ENCODE data around the gene KCNK4. TPM values are rescaled to one million over a fixed set of nuclear protein-coding genes. Genes with fewer than 3 reads are reported as not detected.

Gene KCNK4
- total and polyA plus RNA-seq, 2 of the 13 experiments (the other 11 are each of a cell fraction or from before 2014, with no cell fraction given) = not detected

- TF ChIP-seq KDM3A (CRISPR knock-in tag; IDR thresholded peaks at IDR 0.05; ENCODE audit: low read depth) (no peak), ATM (IDR thresholded peaks at IDR 0.05; ENCODE audit: borderline replicate concordance) (no peak), ISL2 (CRISPR knock-in tag; IDR thresholded peaks at IDR 0.05) (0 out of 2 replicates have a peak, but pooled peaks have one; percentile 23), RCOR2 (CRISPR knock-in tag; IDR thresholded peaks at IDR 0.05) (peak; percentile 13; the same call in 1 of the 2 replicates), AKAP8 (CRISPR knock-in tag; IDR thresholded peaks at IDR 0.05) (no peak), NR0B2 (CRISPR knock-in tag; IDR thresholded peaks at IDR 0.05) (no peak), HNRNPL (IDR thresholded peaks at IDR 0.05; ENCODE audit: low read depth, low read length) (peak; percentile 69; the same call in 1 of the 2 replicates), HDAC1 (CRISPR knock-in tag; IDR thresholded peaks at IDR 0.05) (peak; percentile 48; the same call in 1 of the 2 replicates), SOX6 (IDR thresholded peaks at IDR 0.05) (no peak), SOX6 (CRISPR knock-in tag; IDR thresholded peaks at IDR 0.05) (0 out of 2 replicates have a peak, but pooled peaks have one; percentile 18), HNF4G (IDR thresholded peaks at IDR 0.05; ENCODE audit: borderline replicate concordance, low read depth, low read length) (0 out of 2 replicates have a peak, but pooled peaks have one; percentile 33), HNF4G (CRISPR knock-in tag; IDR thresholded peaks at IDR 0.05; ENCODE audit: borderline replicate concordance, low read depth) (no peak), ZBTB33 (CRISPR knock-in tag; IDR thresholded peaks at IDR 0.05) (no peak), AGO2 (optimal IDR thresholded peaks at IDR 0.05; ENCODE audit: low read depth, low read length) (peak; percentile 54), BRF2 (CRISPR knock-in tag; IDR thresholded peaks at IDR 0.05) (no peak), ZMYM2 (CRISPR knock-in tag; IDR thresholded peaks at IDR 0.05) (peak; percentile 84), TEAD3 (CRISPR knock-in tag; optimal IDR thresholded peaks at IDR 0.05; ENCODE audit: borderline replicate concordance) (peak; percentile 39)
These were observed 45.1 kb upstream of the KCNK4 start (continued) for GRCh38 chr11:64245797-64246620.

All from HepG2 (cell line).